ENCODE data around the gene TMEM125. TPM values are rescaled to one million over a fixed set of nuclear protein-coding genes. Genes with fewer than 3 reads are reported as not detected.

Gene TMEM125
- total RNA-seq, 1 donor from 2014 or later = 9.5 TPM

GRCh38 chr1:43227143-43227764 is 42.5 kb upstream of the TMEM125 start:
- FAIRE-seq (peak; percentile 80), DNase-seq (ENCODE audit: low read depth) (peak; percentile 60)
- peak; percentile 96 for TF ChIP-seq CTCF (IDR thresholded peaks at IDR 0.05; ENCODE audit: insufficient read depth, low read length, severe bottlenecking)
- H3K4me3 ChIP-seq (ENCODE audit: low read depth, low read length) = no peak overlapping the region
- H3K36me3 ChIP-seq (ENCODE audit: control insufficient read depth, insufficient read depth, low read length) = no peaks in the 10 kb centered on the region
- no peaks in the 10 kb centered on the region for H3K27me3 ChIP-seq (ENCODE audit: control insufficient read depth, insufficient read depth, low read length)

GRCh38 chr1:43229826-43230780 is 39.7 kb upstream of the TMEM125 start:
- DNase-seq (ENCODE audit: low read depth) (no peak), FAIRE-seq (no peak)
- no peak for TF ChIP-seq CTCF (IDR thresholded peaks at IDR 0.05; ENCODE audit: insufficient read depth, low read length, severe bottlenecking)
- Histone ChIP-seq H3K36me3 (ENCODE audit: control insufficient read depth, insufficient read depth, low read length) (no peaks in the 10 kb centered on the region), H3K4me3 (ENCODE audit: low read depth, low read length) (no peak overlapping the region), H3K27me3 (ENCODE audit: control insufficient read depth, insufficient read depth, low read length) (no peaks in the 10 kb centered on the region)

GRCh38 chr1:43232074-43232473 is 37.7 kb upstream of the TMEM125 start:
- no peaks in the 10 kb centered on the region for H3K36me3 ChIP-seq (ENCODE audit: control insufficient read depth, insufficient read depth, low read length)
- TF ChIP-seq CTCF (IDR thresholded peaks at IDR 0.05; ENCODE audit: insufficient read depth, low read length, severe bottlenecking) = no peak
- FAIRE-seq = no peak

GRCh38 chr1:43232482-43232881 is 37.3 kb upstream of the TMEM125 start:
- TF ChIP-seq CTCF (IDR thresholded peaks at IDR 0.05; ENCODE audit: insufficient read depth, low read length, severe bottlenecking) = no peak
- Histone ChIP-seq H3K27me3 (ENCODE audit: control insufficient read depth, insufficient read depth, low read length) (no peaks in the 10 kb centered on the region), H3K36me3 (ENCODE audit: control insufficient read depth, insufficient read depth, low read length) (no peaks in the 10 kb centered on the region), H3K4me3 (ENCODE audit: low read depth, low read length) (no peak overlapping the region)
- FAIRE-seq (peak; percentile 81), DNase-seq (ENCODE audit: low read depth) (no peak)

More at GRCh38 chr1:43232074-43232473, 37.7 kb upstream of the TMEM125 start:
- no peak overlapping the region for H3K4me3 ChIP-seq (ENCODE audit: low read depth, low read length)
- no peaks in the 10 kb centered on the region for H3K27me3 ChIP-seq (ENCODE audit: control insufficient read depth, insufficient read depth, low read length)
- peak; percentile 59 for DNase-seq (ENCODE audit: low read depth)

- no peaks in the 10 kb centered on the region for H3K27me3 ChIP-seq (ENCODE audit: control insufficient read depth, insufficient read depth, low read length)
- FAIRE-seq (no peak), DNase-seq (ENCODE audit: low read depth) (no peak)
- no peaks in the 10 kb centered on the region for H3K36me3 ChIP-seq (ENCODE audit: control insufficient read depth, insufficient read depth, low read length)
- TF ChIP-seq CTCF (IDR thresholded peaks at IDR 0.05; ENCODE audit: insufficient read depth, low read length, severe bottlenecking) = no peak
- H3K4me3 ChIP-seq (ENCODE audit: low read depth, low read length) = no peak overlapping the region
Observed at GRCh38 chr1:43233631-43234030, 36.2 kb upstream of the TMEM125 start.
